Epithelial cell of proximal tubule (primary cell): ENCODE data around the gene MOCOS. TPM values are rescaled to one million over a fixed set of nuclear protein-coding genes. Genes with fewer than 3 reads are reported as not detected.

ENCODE experiments used
- DNase-seq: peaks from one replicate; pipeline ENCODE4 v3.0.0-alpha.2; 2011; ENCODE audit warnings: low read depth
- H3K4me3 ChIP-seq: 2 replicates; pipeline ENCODE4 v1.5.1; 2011; ENCODE audit warnings: low read depth, mild to moderate bottlenecking, low read length
- CTCF ChIP-seq: conservative IDR thresholded peaks from 2 replicates; pipeline ENCODE4 v1.5.1; 2012; ENCODE audit warnings: low read depth, mild to moderate bottlenecking, low read length
- total RNA-seq: library from RNA; depleted of rRNA; stranded (reverse); fragments of >200 nt; gene quantifications from 2 replicates; pipeline ENCODE4 v1.2.3, GENCODE V29; 2015

The MOCOS gene
- total RNA-seq, 1 donor from 2014 or later = 5.7 TPM

DNA sequence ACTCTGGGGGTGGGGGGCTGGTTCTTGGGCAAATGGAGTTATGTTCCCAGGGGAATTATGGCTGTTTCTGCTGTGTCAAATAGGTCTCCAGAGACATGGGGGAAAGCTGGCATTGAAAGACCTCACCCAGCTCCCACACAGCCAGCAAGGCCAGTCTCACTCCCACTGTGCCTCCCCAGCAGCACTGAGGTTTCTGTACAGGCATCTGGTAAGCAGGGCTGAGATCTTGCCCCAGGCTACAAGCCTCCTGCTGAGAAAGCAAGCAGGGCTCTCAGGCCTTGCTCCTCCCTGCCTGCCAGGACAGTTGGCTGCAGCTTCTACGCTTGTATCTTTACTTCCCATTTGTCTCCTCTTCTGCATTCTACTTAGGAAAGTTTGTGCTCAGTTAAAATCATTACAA is 59.7 kb downstream of the MOCOS start:
- no peak for DNase-seq
- TF ChIP-seq CTCF = no peak
- H3K4me3 ChIP-seq = no peak overlapping the region

GRCh38 chr18:36249392-36249791 is 62.1 kb downstream of the MOCOS start:
- no peak for TF ChIP-seq CTCF
- DNase-seq = no peak

DNA sequence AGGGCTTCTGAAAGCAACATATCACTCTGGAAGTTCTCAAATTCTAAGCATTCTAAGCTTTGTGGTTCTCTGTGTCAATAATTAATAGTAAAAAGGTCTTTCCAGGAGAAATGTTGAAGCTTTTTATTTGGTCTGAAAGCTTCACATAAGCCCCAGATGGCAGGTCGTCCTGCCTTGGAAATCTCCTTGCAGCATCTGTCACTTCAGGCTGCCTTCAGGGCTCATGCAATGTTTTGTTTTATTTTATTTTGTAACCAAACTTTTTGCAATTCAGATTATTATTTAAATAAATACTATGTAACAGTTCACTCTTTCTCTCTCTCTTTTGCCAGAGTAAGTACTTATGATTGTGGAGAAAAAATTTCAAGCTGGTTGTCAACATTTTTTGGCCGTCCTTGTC is 63.5 kb downstream of the MOCOS start:
- TF ChIP-seq CTCF = no peak

More at GRCh38 chr18:36249392-36249791, 62.1 kb downstream of the MOCOS start:
- no peak overlapping the region for H3K4me3 ChIP-seq

GRCh38 chr18:36255072-36255698 is 67.9 kb downstream of the MOCOS start:
- no peak for DNase-seq
- no peak for TF ChIP-seq CTCF
- H3K4me3 ChIP-seq = no peak overlapping the region

More for the DNA sequence above, 63.5 kb downstream of the MOCOS start:
- no peak for DNase-seq
- H3K4me3 ChIP-seq = no peak overlapping the region

- no peak for DNase-seq
- no peak overlapping the region for H3K4me3 ChIP-seq
- TF ChIP-seq CTCF = no peak
Observed at GRCh38 chr18:36256094-36256493, 68.8 kb downstream of the MOCOS start.

GRCh38 chr18:36262971-36263370 is 75.7 kb downstream of the MOCOS start:
- DNase-seq = no peak
- no peak for TF ChIP-seq CTCF
- no peak overlapping the region for H3K4me3 ChIP-seq

DNA sequence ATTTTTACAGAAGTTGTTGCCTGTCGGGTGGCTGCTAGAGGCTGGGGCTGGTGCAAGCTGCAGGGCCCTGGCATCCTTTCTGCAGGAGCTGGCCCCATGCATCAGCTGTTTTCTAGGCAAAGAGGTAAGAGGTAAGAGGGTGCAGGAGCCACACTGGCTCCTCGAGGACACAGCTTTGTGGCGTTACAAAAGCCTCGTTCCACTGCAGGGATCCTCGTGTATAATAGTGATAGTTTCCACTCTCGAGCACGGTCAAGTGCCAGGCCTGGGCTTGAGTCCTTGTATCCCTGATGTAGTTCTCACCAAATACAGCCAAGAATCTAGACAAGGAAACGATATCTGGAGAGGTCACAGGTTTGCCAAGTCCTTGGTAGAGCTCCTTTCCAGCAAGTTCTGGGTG is 77.0 kb downstream of the MOCOS start:
- no peak for DNase-seq
- no peak overlapping the region for H3K4me3 ChIP-seq
- no peak for TF ChIP-seq CTCF
